GM12875 (cell line): ENCODE measurements around the gene ATP2B1.

Experiments
- H3K4me3 ChIP-seq: one replicate; pipeline ENCODE4 v1.5.1; 2011; ENCODE audit warnings: low read depth, low read length, control low read depth
- CTCF ChIP-seq: IDR thresholded peaks from 2 replicates; pipeline ENCODE4 v1.5.1; 2011; ENCODE audit warnings: low read depth, mild to moderate bottlenecking, control low read depth, inconsistent platforms, low read length, moderate library complexity, borderline replicate concordance; ENCODE audit not compliant: insufficient read depth

The ATP2B1 gene

GRCh38 chr12:89712706-89713105 is 4.1 kb upstream of the ATP2B1 start:
- no peak overlapping the region for H3K4me3 ChIP-seq
- TF ChIP-seq CTCF, result no peak

- H3K4me3 ChIP-seq, result no peak overlapping the region
- no peak for TF ChIP-seq CTCF
Observed at GRCh38 chr12:89710873-89711750, 2.5 kb upstream of the ATP2B1 start.

- peak overlapping the region; percentile 98 for H3K4me3 ChIP-seq
- TF ChIP-seq CTCF, result no peak
Observed at GRCh38 chr12:89709995-89710872, 1.6 kb upstream of the ATP2B1 start.

- no peak for TF ChIP-seq CTCF
- peak overlapping the region; percentile 98 for H3K4me3 ChIP-seq
Observed at GRCh38 chr12:89709157-89709994, 738 bp upstream of the ATP2B1 start.

GRCh38 chr12:89707703-89708564 is 704 bp downstream of the ATP2B1 start:
- H3K4me3 ChIP-seq, result peak overlapping the region; percentile 98
- no peak for TF ChIP-seq CTCF
